ENCODE measurements around the gene XRCC6.

GRCh38 chr22:41657709-41658108 lies 36.6 kb downstream of the XRCC6 start:
- TF ChIP-seq ZFP30 (CRISPR knock-in tag; IDR thresholded peaks at IDR 0.05) (no peak), ZNF565 (CRISPR knock-in tag; conservative IDR thresholded peaks at IDR 0.05; ENCODE audit: low read depth) (no peak), POU6F1 (CRISPR knock-in tag; IDR thresholded peaks at IDR 0.05; ENCODE audit: borderline replicate concordance, low read depth) (no peak), ARNTL (CRISPR knock-in tag; IDR thresholded peaks at IDR 0.05; ENCODE audit: borderline replicate concordance, low read depth) (no peak), PPARA (CRISPR knock-in tag; IDR thresholded peaks at IDR 0.05; ENCODE audit: borderline replicate concordance) (no peak), RARB (CRISPR knock-in tag; IDR thresholded peaks at IDR 0.05) (no peak), PATZ1 (CRISPR knock-in tag; IDR thresholded peaks at IDR 0.05; ENCODE audit: borderline replicate concordance) (no peak), CSDC2 (CRISPR knock-in tag; IDR thresholded peaks at IDR 0.05) (no peak), ZNF70 (CRISPR knock-in tag; IDR thresholded peaks at IDR 0.05) (no peak), TCF4 (CRISPR knock-in tag; IDR thresholded peaks at IDR 0.05; ENCODE audit: borderline replicate concordance) (no peak), CREB5 (CRISPR knock-in tag; IDR thresholded peaks at IDR 0.05; ENCODE audit: low read depth) (no peak), ZNF8 (CRISPR knock-in tag; IDR thresholded peaks at IDR 0.05) (no peak), ISL1 (CRISPR knock-in tag; IDR thresholded peaks at IDR 0.05) (no peak)

Data from SK-N-SH treated with all-trans-retinoic acid at 6 μM for 48 hours (cell line).